GM13977 (cell line): ENCODE measurements around the gene ZBTB7A.

ENCODE experiments used
- DNase-seq: peaks from one replicate; pipeline ENCODE4 v3.0.0; 2012; ENCODE audit warnings: low spot score
- CTCF ChIP-seq: IDR thresholded peaks from 2 replicates; pipeline ENCODE4 v1.5.1; 2012; ENCODE audit warnings: mild to moderate bottlenecking, control low read depth; ENCODE audit not compliant: insufficient read depth; ENCODE audit errors: extremely low read depth, missing control alignments
- in situ Hi-C: fragments of 300-500 bp; cut with MboI; formaldehyde crosslinking; loops from one replicate; pipeline ENCODE4 v1.12.0; 2022; ENCODE audit warnings: low sequenced_read_pairs, low pct_unique_long_range_greater_than_20kb, mixed read lengths, inconsistent platforms; ENCODE audit not compliant: unreplicated experiment

The ZBTB7A gene

GRCh38 chr19:4023600-4024398 lies 42.9 kb downstream of the ZBTB7A start:
- no peak for DNase-seq
- TF ChIP-seq CTCF, result no peak
- in situ Hi-C loops, result no loop called here

- in situ Hi-C loops, result no loop called here
- no peak for TF ChIP-seq CTCF
Observed at GRCh38 chr19:4019578-4019977, 47.1 kb downstream of the ZBTB7A start.

GRCh38 chr19:4018775-4019504 lies 47.8 kb downstream of the ZBTB7A start:
- in situ Hi-C loops, result no loop called here
- TF ChIP-seq CTCF, result no peak

More at GRCh38 chr19:4019578-4019977, 47.1 kb downstream of the ZBTB7A start:
- DNase-seq, result no peak

GRCh38 chr19:4018140-4018613 lies 48.5 kb downstream of the ZBTB7A start:
- no peak for DNase-seq
- in situ Hi-C loops, result no loop called here
- TF ChIP-seq CTCF, result no peak

More at GRCh38 chr19:4018775-4019504, 47.8 kb downstream of the ZBTB7A start:
- no peak for DNase-seq

GRCh38 chr19:4016903-4017638 lies 49.6 kb downstream of the ZBTB7A start:
- no peak for DNase-seq
- in situ Hi-C loops, result no loop called here
- no peak for TF ChIP-seq CTCF

GRCh38 chr19:4016486-4016885 lies 50.2 kb downstream of the ZBTB7A start:
- DNase-seq, result no peak
- TF ChIP-seq CTCF, result no peak

More at GRCh38 chr19:4016486-4016885, 50.2 kb downstream of the ZBTB7A start:
- in situ Hi-C loops, result no loop called here
